GM10847 (cell line): ENCODE results near the gene SUGCT.

ENCODE experiments used
- POLR2A ChIP-seq: IDR thresholded peaks from 2 replicates; pipeline ENCODE4 v1.6.1; 2011; ENCODE audit not compliant: insufficient read length; ENCODE audit errors: extremely low read depth

Gene SUGCT

GRCh38 chr7:40876601-40877000 is 741.8 kb downstream of the SUGCT start:
- TF ChIP-seq POLR2A: no peak

- TF ChIP-seq POLR2A: no peak
Measured at GRCh38 chr7:40879941-40880543, 745.2 kb downstream of the SUGCT start.

- no peak for TF ChIP-seq POLR2A
Measured at GRCh38 chr7:40880581-40880980, 745.8 kb downstream of the SUGCT start.

- no peak for TF ChIP-seq POLR2A
Measured at GRCh38 chr7:40881405-40881926, 746.7 kb downstream of the SUGCT start.

- TF ChIP-seq POLR2A: no peak
Measured at GRCh38 chr7:40882071-40882658, 747.4 kb downstream of the SUGCT start.

- TF ChIP-seq POLR2A: no peak
Measured at GRCh38 chr7:40883826-40884225, 749.0 kb downstream of the SUGCT start.

GRCh38 chr7:40884241-40884640 is 749.4 kb downstream of the SUGCT start:
- no peak for TF ChIP-seq POLR2A

GRCh38 chr7:40885503-40885902 is 750.7 kb downstream of the SUGCT start:
- TF ChIP-seq POLR2A: no peak

GRCh38 chr7:40887099-40887498 is 752.3 kb downstream of the SUGCT start:
- no peak for TF ChIP-seq POLR2A

- no peak for TF ChIP-seq POLR2A
Measured at GRCh38 chr7:40888499-40888898, 753.7 kb downstream of the SUGCT start.

GRCh38 chr7:40889099-40889498 is 754.3 kb downstream of the SUGCT start:
- no peak for TF ChIP-seq POLR2A

- no peak for TF ChIP-seq POLR2A
Measured at GRCh38 chr7:40889539-40889938, 754.7 kb downstream of the SUGCT start.

- TF ChIP-seq POLR2A: no peak
Measured at GRCh38 chr7:40890088-40890692, 755.4 kb downstream of the SUGCT start.

- no peak for TF ChIP-seq POLR2A
Measured at GRCh38 chr7:40891232-40891631, 756.4 kb downstream of the SUGCT start.

- TF ChIP-seq POLR2A: no peak
Measured at GRCh38 chr7:40899151-40899550, 764.3 kb downstream of the SUGCT start.
